ENCODE results near the gene CPEB1.

CPEB1 gene

DNA sequence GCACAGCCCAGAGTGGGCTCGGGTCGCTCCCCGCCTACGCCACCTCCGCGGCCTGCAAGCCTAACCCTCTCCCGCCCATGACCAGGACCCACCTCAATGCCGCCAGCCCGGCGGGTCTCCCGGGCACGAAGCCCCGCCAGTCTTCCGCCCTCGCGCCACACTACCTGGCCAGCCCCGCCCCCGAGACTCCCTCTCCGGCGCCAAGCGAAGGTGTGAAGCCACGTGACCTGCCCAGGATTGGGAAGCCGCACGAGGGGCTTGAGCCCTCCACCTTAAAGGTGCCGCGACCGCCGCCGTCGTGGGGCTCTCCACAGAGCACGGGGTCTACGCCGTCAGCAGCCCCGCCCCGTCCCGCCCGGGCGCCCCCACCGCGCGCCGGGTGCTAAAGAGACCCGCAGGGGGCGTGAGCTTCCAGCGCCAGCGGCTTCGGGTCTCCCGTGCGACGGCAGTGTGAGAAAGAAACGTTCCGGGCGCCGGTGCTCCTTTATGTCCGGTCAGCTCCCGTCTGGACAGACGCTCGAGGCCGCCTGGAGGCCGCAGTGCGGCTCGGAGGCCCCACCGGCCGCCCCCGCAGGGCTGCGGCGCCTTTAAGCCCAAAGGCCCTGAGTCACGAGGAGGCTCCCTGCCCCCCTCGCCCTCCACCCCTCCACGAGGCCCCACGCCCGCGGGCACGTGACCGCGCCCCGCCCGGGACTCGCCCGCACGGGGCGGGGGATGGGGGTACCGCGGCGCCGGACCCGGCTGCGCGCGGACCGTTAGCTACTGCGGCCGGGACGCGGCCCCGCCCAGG lies at the start of gene CPEB1:
Gene CPEB1 (minus strand): TSS at position 319 of the 790 bp plus-strand sequence. CDS start 18,904 bp downstream, outside the sequence.
- DNase-seq, result peak; percentile 26

GRCh38 chr15:82692171-82692570 lies 45.0 kb upstream of the CPEB1 start:
- DNase-seq, result no peak

DNA sequence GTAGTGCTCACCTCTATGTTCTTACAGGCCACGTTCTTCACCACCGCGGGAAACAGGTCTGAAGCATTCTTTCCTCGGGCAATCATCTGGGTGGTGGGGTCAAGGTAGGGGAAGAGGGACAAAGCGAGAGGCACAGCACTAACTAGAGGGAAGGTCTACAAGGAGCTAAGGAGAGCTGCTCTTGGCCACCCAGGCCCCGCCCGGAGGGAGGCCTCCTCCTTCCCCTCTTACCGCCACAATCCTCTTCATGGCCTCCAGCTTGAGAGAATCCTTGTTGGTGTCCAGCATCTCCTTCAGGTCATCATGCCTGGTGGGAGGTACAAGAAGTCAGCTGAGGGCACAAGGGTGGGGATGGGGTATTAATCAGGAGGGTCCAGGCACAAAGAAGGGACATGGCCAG lies 42.0 kb upstream of the CPEB1 start:
- no peak for DNase-seq

DNA sequence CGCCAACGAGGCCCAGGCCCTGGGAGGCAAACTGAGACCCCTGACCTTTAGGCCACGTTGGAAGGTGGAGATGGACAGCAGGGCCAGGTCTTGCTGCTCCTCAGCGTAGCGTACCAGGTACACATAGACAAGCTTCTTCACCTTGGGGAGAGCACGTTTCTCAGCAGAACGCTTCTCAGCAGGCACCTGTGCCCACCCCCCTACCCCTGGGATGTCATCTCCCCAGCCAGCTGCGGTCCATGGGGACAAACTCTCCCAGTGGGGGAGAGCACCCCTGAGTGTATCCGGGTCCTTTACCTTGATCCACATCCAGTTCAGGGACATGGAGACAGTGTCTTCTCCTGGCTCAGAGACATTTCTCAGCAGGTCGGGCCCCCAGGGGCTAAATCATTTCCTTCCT lies 41.5 kb upstream of the CPEB1 start:
- DNase-seq, result no peak

- no peak for DNase-seq
Observed at GRCh38 chr15:82681371-82681770, 34.2 kb upstream of the CPEB1 start.

- peak; percentile 87 for DNase-seq
Observed at GRCh38 chr15:82680200-82681102, 33.3 kb upstream of the CPEB1 start.

DNA sequence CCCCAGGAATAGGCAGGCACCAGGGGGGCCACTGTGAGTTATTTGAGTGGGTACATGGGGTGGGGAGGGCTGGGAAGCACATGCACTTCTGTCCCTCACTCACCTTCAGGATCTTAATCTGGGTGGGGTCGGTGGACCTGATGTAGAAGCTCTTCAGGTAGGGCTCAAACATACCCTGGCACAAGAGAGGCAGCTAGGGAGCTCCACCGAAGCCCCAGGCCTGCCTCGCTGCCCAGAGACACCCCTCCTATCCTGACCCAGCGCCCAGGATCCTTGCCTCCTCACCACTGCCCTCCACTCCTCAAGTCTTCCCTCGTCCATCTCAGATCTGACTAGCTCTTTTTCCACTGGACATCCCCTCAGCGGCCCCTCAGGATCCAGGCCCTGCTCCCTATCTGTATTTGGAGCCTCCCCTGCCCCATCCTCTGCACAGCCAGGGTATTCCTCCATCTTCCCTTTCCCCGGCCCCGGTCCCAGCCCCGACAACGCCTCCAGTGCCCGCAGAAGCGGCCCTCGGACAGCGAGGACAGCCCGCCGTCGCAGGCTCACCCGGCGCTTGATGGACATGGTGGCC lies 32.5 kb upstream of the CPEB1 start:
- no peak for DNase-seq

- no peak for DNase-seq
Observed at GRCh38 chr15:82677720-82678323, 30.7 kb upstream of the CPEB1 start.

DNA sequence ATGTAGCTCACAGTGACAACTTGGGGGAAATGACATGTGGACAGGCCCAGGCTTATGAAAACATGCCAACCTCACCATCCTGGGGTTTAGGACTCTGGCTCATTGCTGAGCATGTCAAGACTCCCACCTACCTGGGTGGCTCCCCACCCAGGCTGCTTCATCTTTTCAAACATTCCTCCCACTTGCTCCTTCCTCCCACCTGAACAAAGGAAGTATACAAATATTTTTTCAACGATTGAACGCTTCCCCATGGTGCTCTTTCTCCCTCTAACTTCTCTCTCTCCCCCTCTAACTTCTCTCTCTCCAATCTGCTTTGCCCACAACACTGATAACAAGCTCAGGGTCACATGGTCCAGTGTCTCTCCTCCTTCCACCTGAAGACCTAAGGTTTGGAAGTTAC lies 27.7 kb upstream of the CPEB1 start:
- no peak for DNase-seq

DNA sequence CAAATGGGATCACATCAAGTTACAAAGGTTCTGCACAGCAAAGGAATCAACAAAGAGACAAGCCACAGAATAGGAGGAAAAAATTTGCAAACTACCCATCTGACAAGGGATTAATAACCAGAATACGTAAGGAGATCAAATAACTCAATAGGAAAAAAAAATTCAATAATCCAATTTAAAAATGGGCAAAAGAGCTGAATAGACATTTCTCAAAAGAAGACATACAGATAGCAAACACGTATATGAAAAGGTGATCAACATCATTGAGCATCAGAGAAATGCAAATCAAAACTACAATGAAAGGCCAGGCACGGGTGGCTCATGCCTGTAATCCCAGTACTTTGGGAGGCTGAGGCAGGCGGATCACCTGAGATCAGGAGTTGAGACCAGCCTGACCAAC lies 23.5 kb upstream of the CPEB1 start:
- no peak for DNase-seq

GRCh38 chr15:82666606-82667005 lies 19.4 kb upstream of the CPEB1 start:
- DNase-seq, result no peak

GRCh38 chr15:82664021-82664420 lies 16.9 kb upstream of the CPEB1 start:
- DNase-seq, result no peak

GRCh38 chr15:82663186-82663600 lies 16.0 kb upstream of the CPEB1 start:
- peak; percentile 19 for DNase-seq

- DNase-seq, result no peak
Observed at GRCh38 chr15:82662641-82663040, 15.5 kb upstream of the CPEB1 start.

GRCh38 chr15:82660378-82660777 lies 13.2 kb upstream of the CPEB1 start:
- DNase-seq, result no peak

- no peak for DNase-seq
Observed at GRCh38 chr15:82656641-82657266, 9.6 kb upstream of the CPEB1 start.

GRCh38 chr15:82655606-82656005 lies 8.4 kb upstream of the CPEB1 start:
- DNase-seq, result no peak

GRCh38 chr15:82653483-82654168 lies 6.5 kb upstream of the CPEB1 start:
- no peak for DNase-seq

- DNase-seq, result no peak
Observed at GRCh38 chr15:82651708-82652107, 4.5 kb upstream of the CPEB1 start.

DNA sequence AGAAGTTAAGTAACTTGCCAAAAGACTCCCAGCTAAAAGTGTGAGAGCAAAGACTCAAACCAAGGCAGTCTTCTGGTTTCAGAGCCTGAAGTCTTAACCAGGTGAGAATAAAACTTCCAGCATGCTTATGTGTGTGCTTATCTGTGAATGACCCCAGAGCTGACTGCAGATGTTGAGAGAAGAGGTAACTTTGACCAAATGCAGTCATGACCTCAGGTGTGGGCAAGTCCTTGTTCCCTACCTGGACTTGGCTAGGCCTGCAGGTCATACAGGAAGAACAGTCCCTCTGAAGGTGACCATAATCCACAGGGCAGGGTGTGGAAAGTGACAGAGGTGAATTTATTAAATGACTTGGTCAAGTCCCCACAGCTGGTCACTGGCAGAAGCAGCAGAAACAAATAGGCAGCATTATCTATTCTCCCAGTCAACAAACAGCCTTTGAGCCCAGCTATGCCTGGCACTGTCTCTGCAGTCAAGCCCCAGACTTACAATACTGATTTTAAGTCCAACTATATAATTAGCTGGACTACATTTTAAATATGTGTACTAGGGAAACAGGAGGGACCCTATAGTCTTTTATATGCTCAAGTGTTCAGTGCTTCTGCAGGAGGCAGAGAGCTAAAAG lies 3.0 kb upstream of the CPEB1 start:
- DNase-seq, result no peak

- DNase-seq, result no peak
Observed at GRCh38 chr15:82649226-82649999, 2.2 kb upstream of the CPEB1 start.

Data from CD4-positive, alpha-beta T cell treated with Interleukin-10 for 1 hour (primary cell).